Erythroblast (primary cell): ENCODE data around the gene PAK1.

Experiments
- DNase-seq, 2 experiments: peaks; one replicate each; lab custom pipeline; 2025; lab: John Stamatoyannopoulos, UW
- GATA1 ChIP-seq: IDR thresholded peaks from 2 replicates; pipeline ENCODE4 v1.6.1; 2011; ENCODE audit warnings: low read depth, mild to moderate bottlenecking, control low read depth, low read length, moderate library complexity
- POLR2A ChIP-seq: IDR thresholded peaks from 2 replicates; pipeline ENCODE4 v1.6.1; 2011; ENCODE audit warnings: mild to moderate bottlenecking, low read length

Gene PAK1

DNA sequence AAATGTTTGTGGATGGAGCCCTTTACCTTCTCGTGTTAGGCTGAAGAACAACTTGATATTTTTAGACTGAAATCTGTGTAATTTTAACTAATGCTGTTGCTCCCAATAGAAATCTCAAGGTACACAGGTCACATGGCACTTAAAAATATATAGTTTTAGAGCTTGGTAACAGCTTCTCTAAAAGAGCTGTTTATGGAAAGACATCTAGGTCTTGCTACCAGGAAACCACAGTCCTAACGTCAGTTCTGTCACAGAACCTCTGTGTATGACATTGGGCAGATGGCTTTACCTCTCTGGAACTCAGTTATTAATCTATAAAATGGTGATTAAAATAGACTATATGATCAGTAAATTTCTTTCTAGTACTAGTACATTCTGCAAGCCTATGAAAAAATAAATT, 35.4 kb downstream of the PAK1 start:
- no peak for TF ChIP-seq GATA1
- TF ChIP-seq POLR2A = no peak

DNA sequence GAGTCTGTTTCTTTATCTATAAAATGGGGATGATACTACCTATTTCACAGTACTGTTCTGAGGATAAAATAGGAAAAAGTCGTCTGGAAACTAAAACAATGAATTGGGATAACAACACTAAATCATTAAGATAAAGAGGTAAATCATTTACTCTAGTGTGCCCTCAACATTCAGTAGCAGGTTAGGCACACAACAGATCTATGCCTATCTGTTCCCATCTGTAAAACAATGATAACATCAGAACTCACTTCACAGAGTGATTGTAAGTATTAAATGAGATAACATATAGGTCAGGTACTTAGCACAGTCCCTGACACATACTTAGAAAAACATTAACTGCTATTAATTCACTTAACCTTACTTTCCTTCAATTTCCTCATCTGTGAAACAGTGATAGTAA, 36.9 kb downstream of the PAK1 start:
- TF ChIP-seq GATA1 = no peak
- TF ChIP-seq POLR2A = no peak
- DNase-seq = no peak

More for the DNA sequence above, 35.4 kb downstream of the PAK1 start:
- DNase-seq = no peak

DNA sequence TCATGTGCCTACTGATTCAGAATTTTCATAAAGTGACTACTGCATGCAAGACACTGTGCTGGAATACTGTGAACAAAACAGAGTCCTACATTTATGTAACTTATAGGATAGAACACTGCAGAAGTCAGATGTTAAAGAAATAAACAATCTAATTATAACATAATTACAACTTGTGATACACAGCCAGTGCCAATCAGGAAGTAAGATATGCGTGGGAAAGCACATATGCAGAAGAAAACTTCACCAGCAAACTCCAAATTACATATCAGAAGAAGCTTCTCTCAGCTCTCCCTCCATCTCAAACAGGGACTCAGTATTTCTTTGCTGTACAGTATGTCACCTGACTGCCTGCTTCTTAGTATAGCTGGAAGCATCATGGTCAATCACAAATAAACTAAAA, 37.4 kb downstream of the PAK1 start:
- TF ChIP-seq POLR2A = no peak
- no peak for TF ChIP-seq GATA1
- no peak for DNase-seq

DNA sequence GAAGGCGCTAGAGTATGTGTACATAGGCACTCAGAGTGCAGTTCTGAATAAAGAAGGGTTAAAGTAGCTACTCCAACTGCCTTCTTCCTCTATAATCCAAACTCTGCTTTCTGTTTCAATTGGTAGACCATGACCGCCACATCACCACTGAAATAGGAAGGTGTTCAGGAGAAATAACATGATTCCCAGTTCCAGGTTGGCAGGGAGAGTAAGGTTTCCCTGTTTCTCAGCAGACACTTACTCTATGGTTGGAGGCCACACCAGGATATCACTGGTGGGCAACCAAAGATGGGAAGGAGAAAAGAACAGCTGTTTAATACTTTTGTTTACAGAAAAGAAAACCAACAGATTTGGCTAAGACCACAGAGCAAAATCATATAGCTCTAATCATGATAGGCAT, 37.9 kb downstream of the PAK1 start:
- no peak for TF ChIP-seq GATA1

DNA sequence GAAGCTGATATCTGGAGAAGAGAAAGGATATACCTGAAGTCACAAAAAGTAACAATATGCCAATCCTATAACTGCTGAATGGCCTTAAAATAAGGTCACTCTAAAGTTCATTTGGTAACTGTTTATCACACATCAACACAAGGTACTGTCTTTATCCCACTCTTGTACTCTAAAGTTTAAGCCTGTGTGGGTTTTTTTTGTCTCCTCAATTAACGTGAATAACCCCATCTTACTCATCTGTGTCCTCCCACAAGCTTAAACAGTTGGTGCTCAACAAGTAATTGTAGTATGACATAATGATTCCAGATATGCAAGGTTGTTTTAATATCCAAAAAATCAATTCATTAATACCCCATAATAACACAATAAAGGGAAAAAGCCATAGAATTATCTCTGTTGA, 42.1 kb downstream of the PAK1 start:
- no peak for TF ChIP-seq POLR2A
- TF ChIP-seq GATA1 = no peak

More for the DNA sequence above, 37.9 kb downstream of the PAK1 start:
- DNase-seq = no peak

DNA sequence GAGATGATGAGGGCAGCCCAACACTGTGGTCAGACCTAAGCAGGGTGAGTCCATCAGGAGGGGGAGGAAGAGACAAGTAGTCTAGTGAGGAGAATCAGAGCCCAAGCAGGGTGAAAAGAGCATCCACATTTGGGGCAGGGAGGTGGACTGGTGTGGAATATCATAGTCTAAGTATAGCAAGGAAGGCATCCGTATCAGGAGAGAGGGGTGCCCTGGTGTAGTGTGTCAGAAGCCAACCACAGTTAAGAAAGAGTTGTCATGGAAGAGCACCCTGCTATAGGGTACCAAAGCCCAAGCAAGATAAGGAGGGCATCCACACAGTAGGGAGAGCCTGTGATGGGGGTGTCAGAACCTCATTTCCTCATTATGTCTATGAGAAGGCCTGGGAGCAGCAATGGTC, 45.3 kb downstream of the PAK1 start:
- no peak for DNase-seq
- TF ChIP-seq POLR2A (no peak), GATA1 (no peak)

More for the DNA sequence above, 42.1 kb downstream of the PAK1 start:
- peak in 1 of 2 experiments; percentile 41 for DNase-seq

DNA sequence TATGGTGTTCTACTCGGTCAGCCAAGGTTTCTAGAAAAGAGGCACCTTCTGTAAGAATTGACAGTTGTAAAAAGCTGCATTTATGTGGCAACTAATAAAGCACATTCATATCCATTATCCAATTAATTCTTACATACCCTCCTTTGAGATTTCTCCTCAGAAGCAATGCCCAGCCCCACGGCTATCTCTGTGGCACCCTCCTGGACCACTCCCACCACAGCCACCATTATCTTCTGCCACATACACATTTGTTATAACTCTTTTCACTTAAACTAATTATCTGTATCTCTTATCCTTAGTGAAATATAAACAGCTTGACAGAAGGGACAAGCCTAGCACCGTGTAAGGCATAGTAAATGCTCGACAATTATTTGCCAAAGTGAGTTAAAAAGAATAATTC, 48.5 kb downstream of the PAK1 start:
- peak; percentile 84 to 94 for DNase-seq
- TF ChIP-seq GATA1 (no peak), POLR2A (no peak)

DNA sequence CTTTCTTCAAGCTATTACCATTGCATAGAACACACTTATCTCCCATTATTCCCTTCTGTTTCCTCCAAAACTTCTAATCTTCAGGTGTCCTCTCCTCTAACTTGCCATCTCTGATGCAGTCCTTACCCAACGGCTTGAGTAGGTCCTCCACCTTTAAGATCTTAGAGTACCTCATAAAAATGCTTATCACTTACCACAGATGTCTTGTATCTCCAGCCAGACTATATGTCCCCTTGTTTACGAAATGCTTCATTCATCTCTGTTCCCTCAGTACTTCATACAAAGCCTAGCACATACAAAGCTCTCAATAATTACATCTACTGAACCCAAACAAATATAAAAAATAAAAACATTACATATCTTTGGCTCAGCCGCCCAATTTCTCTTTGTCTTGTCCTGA, 49.2 kb downstream of the PAK1 start:
- peak; percentile 78 to 90 for DNase-seq
- TF ChIP-seq GATA1 = no peak
- TF ChIP-seq POLR2A = peak; percentile 26

DNA sequence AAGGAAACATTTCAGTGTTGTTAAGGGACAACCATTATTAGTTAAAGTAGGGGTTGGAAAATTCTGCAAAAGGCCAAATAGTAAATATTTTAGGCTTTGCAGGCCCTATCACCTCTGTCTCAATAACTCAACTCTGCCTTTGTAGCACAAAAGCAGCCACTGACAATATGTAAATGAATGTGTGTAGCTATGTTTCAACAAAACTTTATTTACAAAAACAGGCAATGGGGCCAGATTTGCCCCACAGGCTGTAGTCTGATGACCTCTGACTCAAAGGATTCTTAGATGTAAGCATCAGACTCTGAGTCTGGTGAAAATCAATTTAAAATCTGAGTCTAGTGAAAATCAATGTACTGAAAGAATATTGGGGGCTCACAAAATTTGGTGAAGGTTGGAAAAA, 50.3 kb downstream of the PAK1 start:
- DNase-seq = peak; percentile 36 to 46
- no peak for TF ChIP-seq POLR2A
- TF ChIP-seq GATA1 = no peak

DNA sequence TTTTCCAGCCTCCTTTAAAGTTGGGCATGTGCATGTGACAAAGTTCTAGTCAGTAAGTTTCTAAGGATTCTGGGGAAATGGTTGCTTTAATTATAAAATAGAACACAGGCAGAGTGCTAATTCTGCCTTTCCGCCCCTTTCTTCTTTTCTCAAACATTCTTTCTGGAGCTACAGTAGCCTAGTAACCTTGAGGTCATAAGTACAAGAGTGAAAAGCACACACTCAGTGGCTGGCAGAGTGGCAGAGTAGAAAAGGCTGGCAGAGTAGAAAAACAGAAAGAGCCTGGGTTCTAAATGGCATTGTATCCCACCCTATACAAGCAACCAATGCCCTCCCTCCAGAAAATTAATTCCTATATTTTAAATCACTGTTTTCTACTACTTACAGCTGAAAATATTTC, 51.2 kb downstream of the PAK1 start:
- no peak for DNase-seq
- TF ChIP-seq GATA1 (no peak), POLR2A (no peak)

DNA sequence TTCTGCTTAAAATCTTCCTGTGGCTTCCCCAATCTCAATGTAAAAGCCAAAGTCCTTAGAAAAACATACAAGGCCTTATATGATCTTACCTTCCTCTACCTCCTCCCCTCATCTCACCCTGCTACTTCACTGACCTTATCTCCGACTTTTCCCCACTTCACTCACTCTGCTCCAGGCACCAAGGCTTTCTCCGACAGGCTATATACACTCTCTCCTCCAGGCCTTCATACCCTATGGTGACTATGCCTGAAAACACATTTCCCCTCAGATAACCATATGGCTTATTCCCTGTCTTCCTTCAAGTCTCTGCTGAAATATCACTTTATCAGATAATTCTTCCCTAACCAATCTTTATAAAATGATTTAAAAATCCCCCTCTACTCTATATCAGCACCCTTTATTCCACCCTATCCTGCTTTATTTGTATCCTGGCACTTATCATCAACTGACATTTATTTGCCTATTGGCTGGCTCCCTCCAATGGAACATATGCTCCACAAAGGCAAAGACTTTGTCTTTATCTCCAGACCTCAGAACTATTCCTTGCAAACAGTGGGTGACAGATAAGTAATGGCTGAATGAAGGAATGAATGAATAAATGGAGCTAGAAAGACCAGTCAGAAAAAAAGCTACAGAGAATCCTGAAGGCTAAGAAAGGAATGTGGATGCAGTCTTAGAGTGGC, 52.7 kb downstream of the PAK1 start:
- TF ChIP-seq POLR2A (no peak), GATA1 (peak; percentile 68)

DNA sequence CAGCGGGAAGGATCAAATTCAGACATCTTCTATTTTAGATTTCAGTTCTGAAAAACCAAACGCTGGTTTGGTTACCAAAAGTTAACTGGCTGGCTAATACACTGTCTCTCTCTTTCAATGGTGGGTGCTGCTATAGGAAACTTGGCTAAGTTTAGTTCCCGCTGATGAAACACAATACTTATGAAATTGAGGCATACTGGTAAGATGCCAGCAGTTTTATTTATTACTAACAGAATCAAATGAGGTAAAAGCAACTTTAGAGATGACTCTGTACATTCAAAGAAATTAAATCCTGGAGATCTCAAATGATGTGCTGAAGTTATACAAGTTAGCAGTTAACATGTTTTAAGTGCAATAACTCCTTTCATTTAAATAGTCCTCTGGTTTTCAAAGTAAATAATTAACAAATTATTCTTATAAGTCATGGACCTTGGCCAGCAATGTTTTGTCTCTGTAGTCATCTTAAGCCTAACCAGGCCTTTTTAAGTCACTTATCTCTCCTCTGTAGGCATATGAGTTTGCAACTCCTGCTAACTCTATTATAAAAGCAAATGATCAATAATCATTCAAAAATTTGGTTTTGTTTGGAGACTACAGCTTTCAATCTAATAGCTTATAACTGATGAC, 54.8 kb downstream of the PAK1 start:
- DNase-seq = no peak
- TF ChIP-seq POLR2A (no peak), GATA1 (no peak)

More for the DNA sequence above, 52.7 kb downstream of the PAK1 start:
- DNase-seq = peak; percentile 76 to 91

DNA sequence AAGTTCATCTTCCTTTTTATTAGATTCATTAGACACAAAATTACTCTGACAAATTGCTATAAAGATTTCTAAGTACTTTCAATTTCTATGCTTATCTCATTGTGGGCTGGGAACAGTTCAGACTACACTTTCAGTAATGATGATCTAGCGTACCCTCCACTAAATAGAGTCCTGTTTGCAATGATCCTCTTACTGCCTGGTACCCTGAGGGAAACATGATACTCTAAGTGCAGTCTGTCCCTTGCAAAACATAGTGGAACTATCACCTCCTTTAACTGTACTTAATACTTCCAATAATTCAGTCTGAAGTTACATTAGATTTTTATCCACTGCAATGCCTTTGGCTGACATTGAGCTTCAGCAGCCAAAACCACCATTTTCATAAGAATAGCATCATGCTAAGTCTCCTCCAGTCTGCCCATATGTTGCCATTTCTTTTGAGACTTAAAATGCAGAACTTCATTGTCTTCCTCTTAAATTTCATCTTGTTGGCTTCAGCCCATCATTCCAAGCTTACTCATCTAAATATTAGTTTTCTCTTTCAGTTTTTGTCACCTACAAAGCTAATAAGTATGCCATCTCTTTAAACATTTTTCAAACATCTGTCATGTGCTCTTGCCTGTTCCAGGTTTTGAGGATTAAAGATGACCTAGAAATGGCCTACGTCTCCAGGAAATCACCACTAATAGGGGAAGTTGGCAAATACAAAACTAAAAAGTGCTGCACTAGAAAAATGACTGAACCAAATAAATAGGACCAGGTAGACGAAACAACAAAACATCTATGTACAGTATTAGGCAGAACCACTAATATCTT, 55.5 kb downstream of the PAK1 start:
- TF ChIP-seq GATA1 = no peak
- no peak for TF ChIP-seq POLR2A
- DNase-seq = no peak

DNA sequence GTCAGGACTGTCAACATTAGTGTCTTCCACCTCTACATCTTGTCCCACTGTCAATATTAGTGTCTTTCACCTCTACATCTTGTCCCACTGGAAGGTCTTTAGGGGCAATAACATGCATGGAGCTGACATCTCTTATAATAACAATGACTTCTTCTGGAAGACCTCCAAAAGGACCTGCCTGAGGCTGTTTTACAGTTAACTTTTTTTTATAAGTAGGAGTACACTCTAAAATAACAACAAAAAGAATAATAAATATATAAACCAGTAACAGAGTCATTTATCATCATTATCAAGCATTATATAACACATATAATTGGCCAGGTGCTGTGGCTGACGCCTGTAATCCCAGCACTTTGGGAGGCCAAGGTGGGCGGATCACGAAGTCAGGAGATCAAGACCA, 57.5 kb downstream of the PAK1 start:
- TF ChIP-seq POLR2A (no peak), GATA1 (no peak)

DNA sequence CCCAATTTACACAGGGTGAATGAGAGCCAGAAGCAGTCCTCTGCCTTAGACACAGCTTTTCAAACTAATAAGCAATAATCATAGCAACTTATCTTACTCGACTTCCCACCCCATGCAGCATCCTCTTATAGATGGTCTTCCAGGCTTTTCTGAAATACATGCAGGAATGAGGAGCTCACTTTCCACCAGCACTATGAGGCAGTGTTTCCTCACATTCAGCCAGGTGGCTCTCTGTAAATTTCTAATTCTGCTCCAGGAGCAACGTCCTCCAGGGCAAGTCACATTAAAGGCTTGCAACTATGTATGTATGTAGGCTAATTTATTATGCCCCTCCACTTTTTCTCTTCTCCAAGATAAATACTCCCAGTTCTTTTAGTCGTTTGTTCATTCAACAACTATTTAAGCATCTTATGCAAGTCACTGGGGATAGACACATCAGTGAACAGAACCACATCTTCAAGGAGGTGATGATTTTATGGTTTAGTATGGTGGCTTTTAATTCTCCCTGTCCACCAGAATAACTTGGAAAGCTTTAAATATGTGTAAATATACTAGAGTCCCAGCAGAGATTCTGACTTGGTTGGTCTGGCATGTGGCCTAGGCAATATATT, 59.9 kb downstream of the PAK1 start:
- TF ChIP-seq GATA1 = no peak
- TF ChIP-seq POLR2A = no peak
- DNase-seq = peak in 1 of 2 experiments; percentile 18

More for the DNA sequence above, 57.5 kb downstream of the PAK1 start:
- DNase-seq = no peak
